Activated CD8-positive, alpha-beta T cell treated with anti-CD3 and anti-CD28 coated beads for 36 hours (primary cell): ENCODE results near the gene S1PR4. TPM values are rescaled to one million over a fixed set of nuclear protein-coding genes. Genes with fewer than 3 reads are reported as not detected.

Experiments used
- ATAC-seq: fragments of 200-7000 bp; cut with Tn5 transposase; one replicate; pipeline ENCODE4 v1.10.0; 2021; ENCODE audit warnings: mild to moderate bottlenecking, moderate library complexity
- CTCF ChIA-PET: fragments of 350-600 bp; sonication (Branson Sonifier 250); formaldehyde crosslinking; loops from one replicate; lab custom pipeline; 2021; ENCODE audit warnings: antibody characterized with exemption; lab: Charles Lee
- POLR2A ChIA-PET: fragments of 350-600 bp; sonication (Branson Sonifier 250); formaldehyde crosslinking; loops from one replicate; lab custom pipeline; 2021; ENCODE audit warnings: antibody characterized with exemption; lab: Charles Lee
- DNase-seq: peaks from one replicate; pipeline ENCODE4 v3.0.0-alpha.2; 2020
- H3K27ac Mint-ChIP-seq: one replicate; pipeline ENCODE4 v1.8.0; 2021; ENCODE audit warnings: mild to moderate bottlenecking, mixed read lengths
- H3K27me3 Mint-ChIP-seq: one replicate; pipeline ENCODE4 v1.8.0; 2021; ENCODE audit warnings: mixed read lengths
- H3K36me3 Mint-ChIP-seq: one replicate; pipeline ENCODE4 v1.8.0; 2021; ENCODE audit warnings: low read depth, mixed read lengths
- H3K4me1 Mint-ChIP-seq: one replicate; pipeline ENCODE4 v1.8.0; 2021; ENCODE audit warnings: low read depth, mixed read lengths
- H3K4me3 Mint-ChIP-seq: one replicate; pipeline ENCODE4 v1.8.0; 2021; ENCODE audit warnings: mild to moderate bottlenecking, moderate library complexity, mixed read lengths
- H3K9me3 Mint-ChIP-seq: one replicate; pipeline ENCODE4 v1.8.0; 2021; ENCODE audit warnings: mixed read lengths
- CTCF ChIP-seq: fragments of 200-600 bp; IDR thresholded peaks from one replicate; pipeline ENCODE4 v1.8.0; 2022; ENCODE audit warnings: antibody characterized with exemption, mild to moderate bottlenecking
- intact Hi-C: fragments of 100-400 bp; cut with micrococcal nuclease; formaldehyde crosslinking; loops from one replicate; pipeline ENCODE4 v1.10.0; 2022
- total RNA-seq, 2 experiments: library from RNA; stranded (reverse); gene quantifications; one replicate each; pipeline ENCODE4 v1.2.3, GENCODE V29; 2021

Gene S1PR4
- total RNA-seq, 2 experiments from 2014 or later = 48.5 to 51.9 TPM

- no peaks in the 10 kb centered on the region for H3K9me3 Mint-ChIP-seq
- H3K4me1 Mint-ChIP-seq = peaks cover 32% of the 10 kb centered on the region
- peak overlapping the region; percentile 45 for H3K4me3 Mint-ChIP-seq
- ChIA-PET POLR2A (interaction anchor here (0.9 to 1.0 kb wide), 2 partner anchors 46 to 98 kb away, joined by 3 read pairs; no protein-coding TSS in a partner anchor), CTCF (interaction anchor here (1.6 to 10.9 kb wide), 3 partner anchors 12 to 29 kb away, joined by 6 to 137 read pairs (median 24); no protein-coding TSS in a partner anchor)
- peaks cover 4% of the 10 kb centered on the region for H3K36me3 Mint-ChIP-seq
- H3K27me3 Mint-ChIP-seq = peaks cover 10% of the 10 kb centered on the region
- intact Hi-C loops = no loop called here
- peak overlapping the region; percentile 88 for H3K27ac Mint-ChIP-seq
- no peak for DNase-seq
- no peak for TF ChIP-seq CTCF
- no peak for ATAC-seq
These were observed 44.8 kb upstream of the S1PR4 start for GRCh38 chr19:3133793-3134116.

GRCh38 chr19:3135961-3136683 is 42.4 kb upstream of the S1PR4 start, which contains the start of gene GNA15:
GNA15 (plus strand) TSS chr19:3136033; CDS start chr19:3136451, 418 bp downstream.
- peaks cover 37% of the 10 kb centered on the region for H3K4me1 Mint-ChIP-seq
- ChIA-PET POLR2A (interaction anchor here (1.0 to 1.6 kb wide), 2 partner anchors 27 to 44 kb away, joined by 3 to 4 read pairs; no protein-coding TSS in a partner anchor), CTCF (interaction anchor here (0.7 to 6.0 kb wide), 9 partner anchors 8 to 186 kb away, joined by 3 to 24 read pairs (median 4); no protein-coding TSS in a partner anchor)
- H3K36me3 Mint-ChIP-seq = peaks cover 12% of the 10 kb centered on the region
- TF ChIP-seq CTCF = no peak
- peak within 1 kb of the TSS; percentile 25 for H3K27ac Mint-ChIP-seq
- ATAC-seq = peak; percentile 10
- peaks cover 6% of the 10 kb centered on the region for H3K9me3 Mint-ChIP-seq
- H3K4me3 Mint-ChIP-seq = peak within 1 kb of the TSS; percentile 74
- intact Hi-C loops = no loop called here
- peaks cover 10% of the 10 kb centered on the region for H3K27me3 Mint-ChIP-seq
- DNase-seq = peak; percentile 60

- DNase-seq (no peak), ATAC-seq (no peak)
- CTCF ChIA-PET = interaction anchor here (1.0 to 6.0 kb wide), 5 partner anchors 10 to 61 kb away, joined by 3 to 24 read pairs (median 3); no protein-coding TSS in a partner anchor
- Mint-ChIP-seq H3K27me3 (peaks cover 10% of the 10 kb centered on the region), H3K9me3 (peaks cover 6% of the 10 kb centered on the region), H3K27ac (peak overlapping the region; percentile 25), H3K36me3 (peaks cover 12% of the 10 kb centered on the region), H3K4me3 (peak overlapping the region; percentile 74), H3K4me1 (peaks cover 38% of the 10 kb centered on the region)
- intact Hi-C loops = no loop called here
- TF ChIP-seq CTCF = no peak
- POLR2A ChIA-PET = interaction anchor here (0.6 to 1.0 kb wide), 2 partner anchors 43 to 101 kb away, joined by 3 read pairs; no protein-coding TSS in a partner anchor
These were observed 41.9 kb upstream of the S1PR4 start for GRCh38 chr19:3136684-3137055.

GRCh38 chr19:3137119-3137518 is 41.5 kb upstream of the S1PR4 start:
- intact Hi-C loops = no loop called here
- Mint-ChIP-seq H3K27me3 (peaks cover 10% of the 10 kb centered on the region), H3K4me3 (peak overlapping the region; percentile 74), H3K36me3 (peaks cover 12% of the 10 kb centered on the region), H3K27ac (peak overlapping the region; percentile 25), H3K9me3 (peaks cover 6% of the 10 kb centered on the region), H3K4me1 (peaks cover 42% of the 10 kb centered on the region)
- no peak for TF ChIP-seq CTCF
- ChIA-PET POLR2A (interaction anchor here (0.6 to 1.0 kb wide), 2 partner anchors 43 to 101 kb away, joined by 3 read pairs; no protein-coding TSS in a partner anchor), CTCF (interaction anchor here (1.0 to 6.0 kb wide), 4 partner anchors 10 to 62 kb away, joined by 3 to 24 read pairs (median 4); no protein-coding TSS in a partner anchor)
- no peak for ATAC-seq
- no peak for DNase-seq

GRCh38 chr19:3138268-3138667 is 40.3 kb upstream of the S1PR4 start:
- CTCF ChIA-PET = interaction anchor here (0.7 to 1.5 kb wide), 5 partner anchors 8 to 291 kb away, joined by 3 to 5 read pairs (median 4); no protein-coding TSS in a partner anchor
- POLR2A ChIA-PET = interaction anchor here (0.7 kb wide), 1 partner anchor 1103 kb away, joined by 3 read pairs; no protein-coding TSS in a partner anchor
- intact Hi-C loops = no loop called here
- Mint-ChIP-seq H3K27me3 (peaks cover 10% of the 10 kb centered on the region), H3K4me3 (no peak overlapping the region), H3K4me1 (peaks cover 37% of the 10 kb centered on the region), H3K9me3 (peaks cover 6% of the 10 kb centered on the region), H3K27ac (no peak overlapping the region), H3K36me3 (peaks cover 12% of the 10 kb centered on the region)
- DNase-seq (no peak), ATAC-seq (no peak)
- TF ChIP-seq CTCF = no peak
